BLaER1 (cell line): ENCODE results near the gene KLHL41.

ENCODE experiments used
- H3K27ac ChIP-seq: shearing (Covaris generic); formaldehyde crosslinking; 2 replicates; pipeline ENCODE4 v1.8.1; 2022
- H3K27me3 ChIP-seq: shearing (Covaris generic); formaldehyde crosslinking; 2 replicates; pipeline ENCODE4 v1.8.1; 2022
- H3K36me3 ChIP-seq: shearing (Covaris generic); formaldehyde crosslinking; 2 replicates; pipeline ENCODE4 v1.8.1; 2022
- H3K4me1 ChIP-seq: shearing (Covaris generic); formaldehyde crosslinking; 2 replicates; pipeline ENCODE4 v1.8.1; 2022
- H3K4me2 ChIP-seq: shearing (Covaris generic); formaldehyde crosslinking; 2 replicates; pipeline ENCODE4 v1.8.1; 2022
- H3K4me3 ChIP-seq: shearing (Covaris generic); formaldehyde crosslinking; 2 replicates; pipeline ENCODE4 v1.8.1; 2022
- H3K9ac ChIP-seq: shearing (Covaris generic); formaldehyde crosslinking; 2 replicates; pipeline ENCODE4 v1.8.1; 2022
- H3K9me3 ChIP-seq: shearing (Covaris generic); formaldehyde crosslinking; 2 replicates; pipeline ENCODE4 v1.8.1; 2022
- H4K20me1 ChIP-seq: shearing (Covaris generic); formaldehyde crosslinking; 2 replicates; pipeline ENCODE4 v1.8.1; 2022
- Cebpa-rat ChIP-seq: shearing (Covaris generic); IDR thresholded peaks from 2 replicates; pipeline ENCODE4 v1.8.1; 2022

Gene KLHL41

DNA sequence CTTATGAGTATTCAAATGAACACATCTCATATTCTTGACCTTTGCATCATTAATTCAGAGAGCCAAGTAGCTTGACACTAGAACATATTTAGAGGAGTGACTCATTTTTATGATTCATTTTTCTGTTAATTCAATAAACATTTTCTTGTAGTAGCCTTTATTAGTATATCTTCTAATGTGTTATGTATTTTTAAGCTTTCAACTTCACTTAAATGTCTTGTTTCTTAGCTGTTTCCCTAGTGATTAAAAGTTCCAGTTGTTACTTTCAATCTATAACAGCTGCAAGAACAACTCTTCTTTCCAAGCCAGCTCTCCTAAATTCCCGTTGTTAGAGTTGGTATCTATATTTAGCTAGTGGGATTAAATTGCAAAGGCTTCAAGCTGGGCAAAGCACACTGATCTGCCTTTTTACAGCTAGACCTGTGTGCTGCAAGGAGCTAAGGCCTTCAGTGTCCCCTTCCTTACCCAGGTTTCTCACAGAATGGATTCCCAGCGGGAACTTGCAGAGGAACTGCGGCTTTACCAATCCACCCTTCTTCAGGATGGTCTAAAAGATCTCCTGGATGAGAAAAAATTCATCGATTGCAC, at the start of gene KLHL41:
KLHL41 (plus strand) TSS at position 405 of the 588 bp plus-strand sequence; CDS start at position 482, 77 bp downstream.
- no peaks in the 10 kb centered on the region for H3K4me1 ChIP-seq
- H3K4me2 ChIP-seq, result no peak within 1 kb of the TSS
- no peak for TF ChIP-seq Cebpa-rat
- no peak within 1 kb of the TSS for H3K27ac ChIP-seq
- peaks cover 15% of the 10 kb centered on the region for H3K9me3 ChIP-seq
- H3K9ac ChIP-seq, result no peak within 1 kb of the TSS
- H4K20me1 ChIP-seq, result no peaks in the 10 kb centered on the region
- H3K4me3 ChIP-seq, result no peak within 1 kb of the TSS
- H3K36me3 ChIP-seq, result no peaks in the 10 kb centered on the region
- H3K27me3 ChIP-seq, result no peaks in the 10 kb centered on the region

DNA sequence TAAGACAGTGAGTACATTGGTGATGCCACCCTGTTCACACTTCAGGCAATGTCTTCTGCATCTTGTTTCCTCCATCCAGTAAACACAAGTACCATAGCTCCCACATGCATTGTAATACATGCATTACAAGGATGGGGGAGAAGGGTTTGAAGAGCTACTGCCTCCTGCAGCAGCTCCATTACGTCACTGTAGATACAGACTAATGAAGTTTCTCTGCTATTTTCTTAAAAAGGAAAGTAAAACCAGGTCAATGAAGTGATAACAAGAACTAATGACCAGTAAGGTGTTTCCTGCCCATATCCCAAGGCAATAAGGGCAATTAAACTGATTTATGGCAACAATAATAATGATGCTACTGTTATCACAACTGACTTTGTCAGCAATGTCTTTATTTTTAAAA, 48.4 kb upstream of the KLHL41 start:
- no peak for TF ChIP-seq Cebpa-rat
- H3K27ac ChIP-seq, result no peak overlapping the region
- H4K20me1 ChIP-seq, result no peaks in the 10 kb centered on the region
- H3K36me3 ChIP-seq, result no peaks in the 10 kb centered on the region
- no peaks in the 10 kb centered on the region for H3K9me3 ChIP-seq
- H3K4me1 ChIP-seq, result no peaks in the 10 kb centered on the region
- no peaks in the 10 kb centered on the region for H3K27me3 ChIP-seq
- no peak overlapping the region for H3K4me2 ChIP-seq
- no peak overlapping the region for H3K9ac ChIP-seq
- no peak overlapping the region for H3K4me3 ChIP-seq

DNA sequence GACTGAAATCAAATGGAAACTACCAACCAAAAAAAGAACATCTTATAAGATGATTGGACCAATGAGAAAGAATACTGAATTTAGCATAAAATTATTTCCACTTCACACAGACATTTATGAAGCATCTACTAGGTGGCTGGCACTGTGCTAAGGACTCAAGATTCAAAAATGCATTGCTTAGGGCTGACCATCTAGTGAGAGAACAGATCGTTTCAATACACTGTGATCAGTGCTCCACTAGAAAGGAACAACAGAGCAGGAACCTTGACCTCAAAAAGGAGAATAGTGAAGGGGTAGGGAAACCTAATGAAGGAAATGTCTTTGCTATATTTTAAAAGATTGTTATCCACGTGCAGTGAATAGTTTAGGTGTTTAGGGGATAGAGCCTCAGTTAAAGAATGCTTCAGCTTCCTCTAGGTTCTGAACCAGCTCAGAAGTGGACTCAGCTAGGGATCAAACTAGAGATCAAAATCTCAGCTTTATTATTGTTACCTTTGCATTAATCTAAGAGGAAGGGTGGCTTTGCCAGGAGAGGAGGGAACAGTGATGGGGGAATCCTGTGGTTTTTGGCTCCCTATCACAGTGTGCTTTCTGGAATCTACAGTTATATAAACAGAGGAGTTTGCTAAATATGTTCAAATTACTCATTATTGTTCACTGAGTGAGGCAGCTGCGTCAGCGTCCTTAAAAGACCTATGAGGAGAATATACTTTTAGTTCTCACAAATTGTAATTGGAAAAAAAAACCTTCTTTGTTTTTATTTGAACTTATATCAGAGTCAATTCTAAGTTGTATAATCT, 46.4 kb upstream of the KLHL41 start:
- Histone ChIP-seq H3K27ac (no peak overlapping the region), H3K9me3 (no peaks in the 10 kb centered on the region), H3K9ac (no peak overlapping the region), H4K20me1 (no peaks in the 10 kb centered on the region), H3K4me3 (no peak overlapping the region), H3K4me1 (no peaks in the 10 kb centered on the region), H3K4me2 (no peak overlapping the region), H3K27me3 (no peaks in the 10 kb centered on the region), H3K36me3 (no peaks in the 10 kb centered on the region)
- no peak for TF ChIP-seq Cebpa-rat

DNA sequence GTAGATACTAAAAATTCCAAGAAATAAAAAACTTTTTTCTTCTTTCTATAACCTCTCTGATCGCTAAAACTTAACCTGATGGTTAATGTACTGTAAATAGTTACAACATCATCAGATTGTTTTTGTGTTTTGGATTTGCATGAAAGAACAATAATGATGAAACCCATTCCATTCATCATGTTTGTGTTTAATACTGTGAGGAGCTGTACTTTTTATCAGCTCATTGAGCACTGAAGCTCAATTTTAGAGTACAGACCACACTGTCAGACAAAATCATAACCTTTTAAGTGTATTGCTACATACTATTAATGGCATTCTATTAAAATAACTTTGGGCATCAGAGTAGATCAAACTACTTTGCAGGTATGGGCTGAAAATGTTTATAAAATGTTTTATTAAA, 45.0 kb upstream of the KLHL41 start:
- TF ChIP-seq Cebpa-rat, result no peak
- Histone ChIP-seq H3K27ac (no peak overlapping the region), H3K4me2 (no peak overlapping the region)

DNA sequence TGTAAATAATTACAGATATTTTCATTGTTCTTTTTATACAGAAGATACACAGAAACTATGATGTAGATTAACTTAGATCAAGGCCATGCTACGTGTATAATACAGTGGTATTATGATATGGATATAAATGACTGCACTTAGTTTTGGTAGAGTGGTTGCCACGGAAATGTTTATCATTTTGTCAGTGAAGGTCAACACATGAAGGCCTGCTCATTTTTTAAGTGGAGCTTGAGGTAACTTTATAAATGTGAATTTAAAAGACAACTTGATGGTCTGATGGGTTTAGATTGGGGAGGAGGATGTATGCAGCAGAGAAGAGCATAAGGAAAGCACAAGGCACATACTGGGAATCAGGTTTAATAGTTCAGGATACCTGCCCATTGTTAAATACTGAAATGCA, 44.6 kb upstream of the KLHL41 start:
- Histone ChIP-seq H3K9ac (no peak overlapping the region), H3K27ac (no peak overlapping the region), H3K9me3 (no peaks in the 10 kb centered on the region), H3K27me3 (no peaks in the 10 kb centered on the region), H3K4me3 (no peak overlapping the region), H3K4me2 (no peak overlapping the region), H3K4me1 (no peaks in the 10 kb centered on the region), H4K20me1 (no peaks in the 10 kb centered on the region), H3K36me3 (no peaks in the 10 kb centered on the region)
- no peak for TF ChIP-seq Cebpa-rat

More for the DNA sequence above, 45.0 kb upstream of the KLHL41 start:
- H3K9me3 ChIP-seq, result no peaks in the 10 kb centered on the region
- H3K4me1 ChIP-seq, result no peaks in the 10 kb centered on the region
- H3K9ac ChIP-seq, result no peak overlapping the region
- H3K4me3 ChIP-seq, result no peak overlapping the region
- H3K36me3 ChIP-seq, result no peaks in the 10 kb centered on the region
- no peaks in the 10 kb centered on the region for H4K20me1 ChIP-seq
- H3K27me3 ChIP-seq, result no peaks in the 10 kb centered on the region

DNA sequence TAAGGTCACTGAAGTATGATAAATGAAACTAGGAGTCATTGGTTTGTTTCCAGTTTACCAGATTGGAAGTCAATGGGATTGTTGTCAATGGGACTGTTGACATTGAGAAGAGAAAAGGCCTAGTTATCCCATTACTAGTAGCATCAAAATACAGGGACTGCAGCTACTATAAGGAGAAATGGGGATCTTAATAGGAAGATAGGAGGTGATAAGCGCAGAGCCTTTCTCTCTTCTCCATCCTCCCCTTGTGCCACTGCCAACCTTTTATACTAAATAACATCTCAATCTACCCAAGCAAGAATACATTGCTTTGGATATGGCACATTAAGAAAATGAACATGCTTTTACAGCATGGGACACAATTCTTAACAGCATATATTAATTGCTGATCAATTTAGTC, 40.7 kb upstream of the KLHL41 start:
- Histone ChIP-seq H3K4me2 (no peak overlapping the region), H3K9me3 (no peaks in the 10 kb centered on the region), H3K27me3 (no peaks in the 10 kb centered on the region), H3K4me3 (no peak overlapping the region), H3K9ac (no peak overlapping the region), H3K27ac (no peak overlapping the region), H4K20me1 (no peaks in the 10 kb centered on the region), H3K36me3 (no peaks in the 10 kb centered on the region), H3K4me1 (no peaks in the 10 kb centered on the region)
- TF ChIP-seq Cebpa-rat, result no peak

DNA sequence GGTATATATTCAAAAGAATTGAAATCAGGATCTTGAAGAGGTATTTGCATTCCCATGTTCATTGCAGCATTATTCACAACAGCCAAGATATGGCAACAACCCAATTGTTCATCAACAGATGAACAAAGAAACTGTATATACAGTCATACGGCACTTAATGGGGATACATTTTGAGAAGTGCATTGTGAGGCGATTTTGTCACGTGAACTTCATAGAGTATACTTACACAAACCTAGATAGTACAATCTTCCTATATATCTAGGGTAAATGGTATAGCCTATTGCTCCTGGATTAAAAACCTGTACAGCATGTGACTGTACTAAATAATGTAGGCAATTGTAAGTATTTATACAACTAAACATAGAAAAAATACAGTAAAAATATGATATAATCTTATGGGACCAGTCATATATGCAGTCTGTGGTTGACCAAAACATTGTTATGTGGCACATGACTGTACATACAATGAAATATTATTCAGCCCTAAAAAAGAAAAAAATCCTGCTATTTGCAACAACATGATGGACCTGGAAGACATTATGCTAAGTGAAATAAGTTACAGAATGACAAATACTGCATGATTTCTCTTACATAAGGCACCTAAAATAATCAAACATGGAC, 39.4 kb upstream of the KLHL41 start:
- H3K36me3 ChIP-seq, result no peaks in the 10 kb centered on the region
- no peak overlapping the region for H3K9ac ChIP-seq
- H3K4me2 ChIP-seq, result no peak overlapping the region
- no peak overlapping the region for H3K27ac ChIP-seq
- no peak for TF ChIP-seq Cebpa-rat
- H3K4me3 ChIP-seq, result no peak overlapping the region
- H3K9me3 ChIP-seq, result no peaks in the 10 kb centered on the region
- H3K27me3 ChIP-seq, result no peaks in the 10 kb centered on the region
- no peaks in the 10 kb centered on the region for H3K4me1 ChIP-seq
- no peaks in the 10 kb centered on the region for H4K20me1 ChIP-seq

DNA sequence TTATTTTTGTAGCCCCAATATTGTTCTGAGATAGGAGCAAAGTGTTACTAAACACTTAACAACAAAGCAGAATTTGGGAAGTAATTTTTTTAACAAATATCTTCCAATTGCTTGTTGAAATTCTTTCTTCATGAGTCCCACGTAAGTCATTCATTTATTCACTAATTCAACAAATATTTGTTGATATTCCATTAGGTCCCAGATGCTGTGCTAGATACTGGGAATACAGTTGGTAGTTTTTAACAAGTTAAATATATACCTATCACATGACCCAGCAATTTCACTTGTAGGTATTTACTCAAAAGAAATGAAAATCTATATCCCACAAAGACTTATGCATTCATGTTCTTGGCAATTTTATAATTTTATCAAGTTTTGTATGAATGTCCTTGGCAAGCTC, 37.3 kb upstream of the KLHL41 start:
- no peaks in the 10 kb centered on the region for H3K9me3 ChIP-seq
- no peak for TF ChIP-seq Cebpa-rat
- no peak overlapping the region for H3K4me2 ChIP-seq

DNA sequence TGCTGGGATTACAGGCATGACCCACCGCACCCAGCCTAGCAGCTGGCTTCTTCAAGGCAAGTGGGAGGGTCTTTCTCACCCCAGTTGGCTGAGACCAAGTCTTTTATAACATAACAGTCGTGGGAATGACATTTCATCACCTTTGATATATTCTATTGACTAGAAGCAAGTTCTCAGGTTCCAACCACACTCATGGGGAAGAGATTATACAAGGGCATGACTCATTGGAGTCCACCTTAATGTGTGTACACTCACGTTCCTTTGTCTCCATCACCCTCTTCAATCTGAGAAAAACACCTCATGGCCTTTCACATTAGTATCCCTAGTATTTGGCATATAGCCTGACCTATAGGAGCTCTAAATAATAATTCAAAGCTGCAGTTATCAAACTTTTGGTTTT, 33.0 kb upstream of the KLHL41 start:
- H3K4me1 ChIP-seq, result 0 out of 2 replicates have a peak, but pooled peaks cover 5% of the 10 kb centered on the region
- H3K27me3 ChIP-seq, result peaks cover 19% of the 10 kb centered on the region
- H3K4me3 ChIP-seq, result no peak overlapping the region
- H3K36me3 ChIP-seq, result no peaks in the 10 kb centered on the region
- H3K27ac ChIP-seq, result no peak overlapping the region
- H3K9me3 ChIP-seq, result peaks cover 16% of the 10 kb centered on the region
- H4K20me1 ChIP-seq, result no peaks in the 10 kb centered on the region
- H3K9ac ChIP-seq, result no peak overlapping the region
- H3K4me2 ChIP-seq, result no peak overlapping the region
- no peak for TF ChIP-seq Cebpa-rat

More for the DNA sequence above, 37.3 kb upstream of the KLHL41 start:
- Histone ChIP-seq H3K9ac (no peak overlapping the region), H3K27me3 (no peaks in the 10 kb centered on the region), H3K4me1 (no peaks in the 10 kb centered on the region), H3K27ac (no peak overlapping the region), H3K36me3 (no peaks in the 10 kb centered on the region), H3K4me3 (no peak overlapping the region), H4K20me1 (no peaks in the 10 kb centered on the region)

DNA sequence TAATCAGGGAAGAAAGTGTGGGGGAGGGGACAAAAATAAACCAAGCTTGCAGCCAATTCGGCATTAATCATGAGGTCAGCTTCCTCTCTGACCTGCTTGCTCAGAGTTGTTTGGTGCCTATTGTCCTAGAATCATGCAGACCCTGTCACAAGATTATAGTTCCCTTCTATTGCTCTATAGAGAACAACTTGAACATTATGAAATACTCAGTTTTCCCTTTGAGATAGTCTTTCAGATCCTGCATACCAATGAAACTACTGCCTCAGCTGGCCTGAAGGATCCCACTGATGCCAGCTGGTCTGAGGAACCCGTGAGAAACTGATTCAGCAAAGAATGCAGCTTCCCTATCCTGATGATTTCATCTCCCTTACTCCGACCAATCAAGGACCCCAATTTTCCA, 31.2 kb upstream of the KLHL41 start:
- H4K20me1 ChIP-seq, result no peaks in the 10 kb centered on the region
- H3K9me3 ChIP-seq, result peaks cover 16% of the 10 kb centered on the region
- no peak overlapping the region for H3K9ac ChIP-seq
- H3K4me1 ChIP-seq, result 0 out of 2 replicates have a peak, but pooled peaks cover 5% of the 10 kb centered on the region
- H3K4me2 ChIP-seq, result no peak overlapping the region
- no peak for TF ChIP-seq Cebpa-rat
- H3K36me3 ChIP-seq, result no peaks in the 10 kb centered on the region
- no peak overlapping the region for H3K27ac ChIP-seq
- H3K27me3 ChIP-seq, result peaks cover 19% of the 10 kb centered on the region
- no peak overlapping the region for H3K4me3 ChIP-seq
